Fibroblast of mammary gland (primary cell): ENCODE results near the gene SRRM3.

ENCODE experiments used
- DNase-seq: peaks from one replicate; pipeline ENCODE4 v3.0.0-alpha.2; 2010; ENCODE audit warnings: low read depth
- H3K4me3 ChIP-seq: 2 replicates; pipeline ENCODE4 v1.5.1; 2011; ENCODE audit warnings: low read depth, mild to moderate bottlenecking, low read length, moderate library complexity; ENCODE audit not compliant: control insufficient read depth
- TF ChIP-seq, protein P1 (sequence below): conservative IDR thresholded peaks from 2 replicates; pipeline ENCODE4 v1.5.1; 2011; ENCODE audit warnings: low read depth, low read length, inconsistent platforms; ENCODE audit not compliant: control insufficient read depth, insufficient read depth

Gene SRRM3

DNA sequence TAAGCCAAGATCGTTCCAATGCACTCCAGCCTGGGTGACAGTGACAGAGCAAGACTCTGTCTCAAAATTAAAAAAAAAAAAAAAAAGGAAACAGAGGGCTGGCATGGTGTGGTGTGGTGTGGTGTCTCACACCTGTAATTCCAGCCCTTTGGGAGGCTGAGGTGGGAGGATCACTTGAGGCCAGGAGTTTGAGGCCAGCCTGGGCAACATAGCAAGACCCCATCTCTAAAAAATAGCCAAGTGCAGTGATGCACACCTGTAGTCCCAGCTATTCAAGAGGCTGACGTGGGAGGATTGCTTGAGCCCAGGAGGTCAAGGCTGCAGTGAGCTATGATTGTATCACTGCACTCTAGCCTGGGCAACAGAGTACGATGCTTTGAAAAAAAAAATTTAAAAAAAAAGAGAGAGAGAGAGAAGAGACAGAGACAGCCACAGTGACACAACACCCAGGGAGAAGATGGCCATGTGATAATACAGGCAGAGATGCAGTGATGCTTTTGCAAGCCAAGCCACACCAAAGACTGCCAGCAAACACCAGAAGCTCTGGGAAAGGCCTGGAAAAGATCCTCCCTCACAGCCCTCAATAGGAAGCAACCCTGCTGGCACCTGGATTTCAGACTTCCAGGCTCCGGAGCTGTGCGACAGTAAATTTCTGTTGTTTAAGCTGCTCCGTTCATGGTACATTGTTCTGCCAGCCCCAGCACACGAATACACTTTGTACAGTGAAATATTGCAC, 19.3 kb upstream of the SRRM3 start:
- no peak for DNase-seq
- H3K4me3 ChIP-seq = no peak overlapping the region
- TF ChIP-seq, protein P1, sequence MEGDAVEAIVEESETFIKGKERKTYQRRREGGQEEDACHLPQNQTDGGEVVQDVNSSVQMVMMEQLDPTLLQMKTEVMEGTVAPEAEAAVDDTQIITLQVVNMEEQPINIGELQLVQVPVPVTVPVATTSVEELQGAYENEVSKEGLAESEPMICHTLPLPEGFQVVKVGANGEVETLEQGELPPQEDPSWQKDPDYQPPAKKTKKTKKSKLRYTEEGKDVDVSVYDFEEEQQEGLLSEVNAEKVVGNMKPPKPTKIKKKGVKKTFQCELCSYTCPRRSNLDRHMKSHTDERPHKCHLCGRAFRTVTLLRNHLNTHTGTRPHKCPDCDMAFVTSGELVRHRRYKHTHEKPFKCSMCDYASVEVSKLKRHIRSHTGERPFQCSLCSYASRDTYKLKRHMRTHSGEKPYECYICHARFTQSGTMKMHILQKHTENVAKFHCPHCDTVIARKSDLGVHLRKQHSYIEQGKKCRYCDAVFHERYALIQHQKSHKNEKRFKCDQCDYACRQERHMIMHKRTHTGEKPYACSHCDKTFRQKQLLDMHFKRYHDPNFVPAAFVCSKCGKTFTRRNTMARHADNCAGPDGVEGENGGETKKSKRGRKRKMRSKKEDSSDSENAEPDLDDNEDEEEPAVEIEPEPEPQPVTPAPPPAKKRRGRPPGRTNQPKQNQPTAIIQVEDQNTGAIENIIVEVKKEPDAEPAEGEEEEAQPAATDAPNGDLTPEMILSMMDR = no peak

DNA sequence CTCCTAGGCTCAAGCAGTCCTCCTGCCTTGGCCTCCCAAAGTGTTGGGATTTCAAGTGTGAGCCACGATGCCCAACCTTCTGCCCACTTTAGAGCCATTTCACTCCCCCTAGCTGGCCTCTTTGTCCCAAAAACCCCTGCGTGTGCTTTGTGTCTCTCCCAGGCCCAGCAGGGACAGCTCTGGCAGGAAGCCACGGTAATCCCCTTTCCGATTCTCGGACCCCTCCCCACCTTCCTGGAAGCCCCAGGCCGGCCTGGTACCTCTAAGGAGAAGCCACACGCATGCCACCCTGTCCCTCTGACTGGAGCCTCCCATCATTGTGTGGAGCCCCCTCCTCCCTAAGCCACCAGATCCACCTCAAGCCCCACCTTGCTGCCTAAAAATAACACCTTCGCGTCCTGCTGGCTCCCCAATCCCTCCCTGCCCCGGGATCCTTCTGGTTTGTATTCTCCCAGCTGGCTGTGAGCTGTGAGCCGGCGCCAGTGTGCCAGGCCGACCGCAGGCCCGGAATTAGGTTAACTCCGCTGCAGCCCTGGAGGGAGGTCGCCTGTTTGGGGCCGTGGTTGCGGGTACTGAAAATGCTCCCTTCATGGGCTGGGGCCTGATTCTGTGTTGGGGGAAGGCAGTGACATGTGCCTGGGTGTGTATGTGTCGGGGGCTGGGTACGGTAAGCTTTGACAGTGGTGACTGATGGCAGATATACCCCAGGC, 16.4 kb upstream of the SRRM3 start:
- H3K4me3 ChIP-seq = no peak overlapping the region
- TF ChIP-seq, protein P1 = no peak
- no peak for DNase-seq

DNA sequence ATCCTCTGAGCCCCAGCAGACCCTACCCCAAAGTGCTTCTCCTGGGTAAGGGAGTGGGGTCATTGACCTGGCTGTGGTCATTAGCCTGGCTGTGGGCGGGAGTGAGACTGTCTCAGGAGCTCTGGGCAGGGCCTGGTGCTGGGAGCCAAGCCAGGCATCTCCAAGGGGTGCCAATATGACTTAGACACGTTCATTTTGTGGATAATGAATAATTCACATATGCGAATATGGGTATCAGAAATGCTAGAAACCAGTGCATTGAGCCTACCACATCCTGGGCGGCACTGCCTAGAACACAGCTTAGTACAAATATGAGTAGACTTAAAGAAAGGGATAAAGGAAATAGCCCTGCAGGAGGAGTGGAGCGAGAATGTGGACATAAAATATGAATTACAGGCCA, 14.4 kb upstream of the SRRM3 start:
- no peak for DNase-seq
- TF ChIP-seq, protein P1 = no peak
- H3K4me3 ChIP-seq = no peak overlapping the region

DNA sequence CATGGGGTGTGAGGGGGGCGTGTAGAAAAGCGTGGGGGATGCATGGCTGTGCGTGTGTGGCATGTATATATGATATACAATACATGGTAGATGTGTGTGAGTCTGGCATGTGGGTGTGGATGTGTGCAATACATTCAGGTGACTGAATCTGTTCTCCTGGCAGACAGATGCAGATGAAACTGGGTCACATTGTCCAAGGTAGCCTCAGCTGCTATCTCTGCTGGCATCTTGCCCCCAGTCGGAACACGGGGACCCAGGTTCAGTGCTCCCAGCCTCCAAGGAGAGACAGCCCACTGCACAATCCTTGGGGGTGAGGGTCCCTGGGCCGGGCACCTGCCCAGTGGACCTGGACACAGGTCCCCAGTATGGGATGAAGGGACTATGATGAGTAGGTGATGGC, 12.4 kb upstream of the SRRM3 start:
- TF ChIP-seq, protein P1 = no peak
- DNase-seq = no peak
- no peak overlapping the region for H3K4me3 ChIP-seq

DNA sequence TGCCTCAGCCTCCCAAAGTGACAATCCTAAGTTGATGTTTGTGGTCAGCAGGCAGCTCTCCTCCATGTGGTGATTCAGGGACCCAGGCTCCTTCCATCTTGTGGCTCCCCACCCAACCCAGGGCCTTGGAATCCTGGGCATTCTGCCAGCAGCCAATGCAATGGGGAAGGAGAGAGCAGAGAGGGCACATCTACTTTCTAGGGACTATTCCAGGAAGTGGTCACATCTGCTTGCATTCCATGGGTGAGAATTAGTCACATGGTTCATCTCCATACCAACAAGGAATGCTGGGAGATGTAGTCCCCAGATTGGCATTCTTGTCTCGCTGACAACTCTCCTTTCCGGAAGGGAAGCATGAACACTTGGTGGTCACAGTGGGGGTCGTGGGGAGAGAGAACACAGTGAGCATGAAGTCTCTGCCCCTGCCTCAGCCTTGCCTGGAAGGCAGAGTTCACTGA, 9.9 kb upstream of the SRRM3 start:
- DNase-seq = peak; percentile 53
- no peak overlapping the region for H3K4me3 ChIP-seq
- TF ChIP-seq, protein P1 = no peak

DNA sequence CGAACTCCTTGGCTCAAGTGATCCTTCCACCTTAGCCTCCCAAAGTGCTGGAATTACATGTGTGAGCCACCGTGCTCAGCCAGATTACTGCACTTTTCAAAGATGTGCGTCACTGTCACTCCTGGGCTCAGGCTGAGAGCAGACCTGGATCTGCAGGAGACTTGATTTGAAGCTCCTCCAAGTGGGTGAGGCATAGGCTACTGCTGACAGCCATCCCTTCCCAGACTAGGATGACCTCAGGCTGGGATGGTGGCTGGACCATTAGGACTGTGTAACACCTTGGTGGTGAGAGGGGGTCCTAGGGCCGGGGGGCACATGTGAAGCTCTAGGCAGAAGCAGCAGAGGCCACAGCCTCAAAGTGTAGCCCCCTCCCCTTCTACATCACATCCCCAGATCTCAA, 8.2 kb upstream of the SRRM3 start:
- TF ChIP-seq, protein P1 = no peak
- H3K4me3 ChIP-seq = no peak overlapping the region
- no peak for DNase-seq
